K562 (cell line): ENCODE measurements around the gene FGF13. TPM values are rescaled to one million over a fixed set of nuclear protein-coding genes. Genes with fewer than 3 reads are reported as not detected.

ENCODE experiments used
- ATAC-seq: fragments of 200-7000 bp; cut with Tn5 transposase; 3 replicates; pipeline ENCODE4 v1.9.1; 2020; ENCODE audit warnings: moderate library complexity
- BruUV-seq: library from RNA; stranded (reverse); fragments of 400-500 nt; replicated peaks from 2 replicates; lab custom pipeline; 2021; lab: Mats Ljungman, UMichigan
- CTCF ChIA-PET: fragments of 300-600 bp; formaldehyde crosslinking; extraction: SDS; loops from one replicate; lab custom pipeline; 2021; ENCODE audit warnings: low intra/inter-chr PET ratio; lab: Yijun Ruan, JAX
- POLR2A ChIA-PET: fragments of 300-600, 350-650 bp; sonication (Branson Sonifier 250); formaldehyde crosslinking; extraction: SDS; loops from one replicate; lab custom pipeline; 2021; ENCODE audit warnings: antibody characterized with exemption, inconsistent platforms; lab: Yijun Ruan, JAX
- DNase-seq, 4 experiments: peaks; one replicate each; pipeline versions ENCODE4 v3.0.0 to v3.0.0-alpha.2; 2011 to 2018; ENCODE audit warnings: low spot score in 3 of 4, mixed read lengths in 3 of 4; ENCODE audit errors: extremely low read depth in 1 of 4
- FAIRE-seq: peaks from 2 replicates; lab custom pipeline; 2011; peaks lifted over from hg19 to GRCh38; lab: Jason Lieb, UNC
- H2AFZ ChIP-seq: 2 replicates; pipeline ENCODE4 v1.6.0; 2011; ENCODE audit warnings: low read depth, low read length, control low read depth, inconsistent platforms
- H3K27ac ChIP-seq: fragments of 200-600 bp; 3 replicates; pipeline ENCODE4 v1.8.0; 2011; ENCODE audit warnings: low read depth, mild to moderate bottlenecking, control low read depth, inconsistent platforms, low read length, moderate library complexity, mixed read lengths; ENCODE audit errors: extremely low read depth
- H3K27me3 ChIP-seq, 2 experiments: fragments of 300-600 bp in 1 of 2; 2 replicates in 1 of 2; 3 replicates in 1 of 2; pipeline versions ENCODE4 v1.6.0 to v1.8.0; 2011; ENCODE audit warnings: inconsistent platforms in 2 of 2, low read length in 2 of 2, mild to moderate bottlenecking in 1 of 2, mixed read lengths in 1 of 2, moderate library complexity in 1 of 2; ENCODE audit not compliant: control insufficient read depth in 2 of 2, insufficient read depth in 2 of 2
- H3K36me3 ChIP-seq: fragments of 300-600 bp; 3 replicates; pipeline ENCODE4 v1.8.0; 2011; ENCODE audit warnings: mild to moderate bottlenecking, low read length, inconsistent platforms; ENCODE audit not compliant: control insufficient read depth, insufficient read depth
- H3K4me1 ChIP-seq, 2 experiments: fragments of 200-600 bp in 1 of 2; replicated peaks in 1 of 2; 2 replicates in 1 of 2; 3 replicates in 1 of 2; pipeline versions ENCODE4 v1.5.1 to v1.8.0; 2011; ENCODE audit warnings: inconsistent platforms in 2 of 2, low read length in 2 of 2, mild to moderate bottlenecking in 1 of 2, mixed read lengths in 1 of 2, moderate library complexity in 1 of 2; ENCODE audit not compliant: control insufficient read depth in 2 of 2, insufficient read depth in 2 of 2
- H3K4me2 ChIP-seq: 2 replicates; pipeline ENCODE4 v1.6.1; 2011; ENCODE audit warnings: low read length, control low read depth, inconsistent platforms, mixed read lengths; ENCODE audit not compliant: insufficient read depth
- H3K4me3 ChIP-seq: fragments of 200-600 bp; sonication (generic), shearing (Covaris generic); 2 replicates; pipeline ENCODE4 v1.5.1; 2016; ENCODE audit warnings: control low read depth, inconsistent platforms
- H3K79me2 ChIP-seq: fragments of 200-600 bp; 3 replicates; pipeline ENCODE4 v1.8.0; 2011; ENCODE audit warnings: low read length, inconsistent platforms; ENCODE audit not compliant: control insufficient read depth, insufficient read depth
- H3K9ac ChIP-seq, 2 experiments: 2 replicates each; pipeline versions ENCODE4 v1.6.0 to v1.6.1; 2011; ENCODE audit warnings: low read depth in 2 of 2, low read length in 2 of 2, control low read depth in 1 of 2, inconsistent platforms in 1 of 2, mild to moderate bottlenecking in 1 of 2, mixed read lengths in 1 of 2; ENCODE audit not compliant: insufficient read depth in 1 of 2
- H3K9me1 ChIP-seq: one replicate; pipeline ENCODE4 v1.6.0; 2011; ENCODE audit warnings: inconsistent platforms, mild to moderate bottlenecking, low read length, moderate library complexity; ENCODE audit not compliant: control insufficient read depth, insufficient read depth
- H3K9me3 ChIP-seq: replicated peaks from 2 replicates; pipeline ENCODE4 v1.5.1; 2011; ENCODE audit warnings: low read depth, low read length, inconsistent platforms; ENCODE audit not compliant: control insufficient read depth, insufficient read depth
- H4K20me1 ChIP-seq: replicated peaks from 2 replicates; pipeline ENCODE4 v1.6.1; 2011; ENCODE audit warnings: low read length, inconsistent platforms, mixed read lengths; ENCODE audit not compliant: control insufficient read depth, insufficient read depth
- CLOCK ChIP-seq: fragments of 250-450 bp; sonication (Bioruptor Pico); IDR thresholded peaks from 2 replicates; pipeline ENCODE4 v1.4.0; 2020; ENCODE audit warnings: mild to moderate bottlenecking, moderate library complexity, borderline replicate concordance
- E2F1 ChIP-seq: sonication (generic); formaldehyde crosslinking; IDR thresholded peaks from 2 replicates; pipeline ENCODE4 v1.8.1; 2023; ENCODE audit warnings: mild to moderate bottlenecking, missing genetic modification reagents, moderate library complexity
- E2F6 ChIP-seq, 2 experiments: IDR thresholded peaks; 2 replicates each; pipeline ENCODE4 v1.6.1; 2011; ENCODE audit warnings: borderline replicate concordance in 1 of 2, control low read depth in 1 of 2, low read depth in 1 of 2, low read length in 1 of 2, mild to moderate bottlenecking in 1 of 2, mixed read lengths in 1 of 2, moderate library complexity in 1 of 2; ENCODE audit not compliant: insufficient read depth in 1 of 2, insufficient read length in 1 of 2, poor library complexity in 1 of 2, severe bottlenecking in 1 of 2; ENCODE audit errors: extremely low read depth in 1 of 2
- GATA2 ChIP-seq: sonication (generic); formaldehyde crosslinking; IDR thresholded peaks from 2 replicates; pipeline ENCODE4 v1.4.0; 2020; ENCODE audit warnings: mild to moderate bottlenecking, missing genetic modification reagents
- GTF2F1 ChIP-seq: IDR thresholded peaks from 2 replicates; pipeline ENCODE4 v1.6.1; 2011; ENCODE audit warnings: low read depth, low read length, improper control_type of control experiment
- L3MBTL2 ChIP-seq: fragments of 450-650 bp; IDR thresholded peaks from 2 replicates; pipeline ENCODE4 v1.6.1; 2016; ENCODE audit warnings: mild to moderate bottlenecking, moderate library complexity
- MTA2 ChIP-seq: fragments of 450-650 bp; IDR thresholded peaks from 2 replicates; pipeline ENCODE4 v1.6.1; 2016; ENCODE audit warnings: low read depth
- NKRF ChIP-seq: fragments of 450-650 bp; IDR thresholded peaks from 2 replicates; pipeline ENCODE4 v1.6.1; 2016; ENCODE audit warnings: borderline replicate concordance
- ZBTB5 ChIP-seq: fragments of 450-650 bp; IDR thresholded peaks from 2 replicates; pipeline ENCODE4 v1.6.1; 2017; ENCODE audit warnings: antibody characterized with exemption
- ZNF583 ChIP-seq: fragments of 250-450 bp; sonication (Bioruptor Pico); IDR thresholded peaks from 2 replicates; pipeline ENCODE4 v1.4.0; 2020
- ZNF785 ChIP-seq: fragments of 250-450 bp; sonication (Bioruptor Pico); IDR thresholded peaks from 2 replicates; pipeline ENCODE4 v1.4.0; 2020; ENCODE audit warnings: mild to moderate bottlenecking
- WGBS: fragments of 100-300 bp; shearing (Covaris generic); methylation state at CpG from one replicate; pipeline ENCODE4 v1.1.6; 2016; ENCODE audit warnings: low coverage, mixed read lengths; ENCODE audit not compliant: insufficient coverage; ENCODE audit errors: missing lambda C conversion rate; 5-methylcytosine and 5-hydroxymethylcytosine counted together
- in situ Hi-C: fragments of 300-500 bp; cut with MboI; formaldehyde crosslinking; loops from 4 replicates; pipeline ENCODE4 v1.15.0; 2018; ENCODE audit warnings: inconsistent platforms, mixed read lengths
- intact Hi-C: fragments of 100-400 bp; cut with micrococcal nuclease; formaldehyde crosslinking; loops from 2 replicates; pipeline ENCODE4 v1.14.2; 2022
- polyA plus RNA-seq, 8 experiments: library from polyadenylated mRNA; depleted of rRNA in 4 of 8; stranded (reverse) in 5 of 8; unstranded in 3 of 8; fragments of >200 nt; fragmentation: Nextera tagmentation in 2 of 8; fragmentation: Illumina TruSeq in 1 of 8; extraction: Ambion mirVana in 2 of 8; extraction: Trizol in 1 of 8; gene quantifications; 2 replicates each; pipeline versions ENCODE4 v1.2.1 to v1.2.3, GENCODE V29; 2011 to 2014; ENCODE audit warnings: inconsistent platforms in 1 of 8, missing spikeins in 1 of 8
- total RNA-seq, 7 experiments: library from RNA; depleted of rRNA in 6 of 7; stranded (reverse); fragments of >200 nt in 6 of 7; fragmentation: Illumina TruSeq in 2 of 7; extraction: Trizol in 2 of 7; gene quantifications; 2 replicates each; pipeline versions ENCODE4 v1.2.1 to v1.2.3, GENCODE V29; 2011 to 2021; ENCODE audit warnings: low replicate concordance in 1 of 7

The FGF13 gene
- total and polyA plus RNA-seq, 9 of the 15 experiments (the other 6 are each of a cell fraction or from before 2014, with no cell fraction given): 14.8 to 95.7 (median 60.8) TPM

GRCh38 chrX:138664016-138664415 is 47.5 kb downstream of the FGF13 start:
- CTCF ChIA-PET: no interaction called here
- Histone ChIP-seq H3K4me2 (no peak overlapping the region), H3K9me3 (no peaks in the 10 kb centered on the region), H4K20me1 (no peaks in the 10 kb centered on the region), H3K79me2 (no peaks in the 10 kb centered on the region), H3K36me3 (no peaks in the 10 kb centered on the region), H3K4me1 (no peaks in the 10 kb centered on the region)
- FAIRE-seq (no peak), DNase-seq (no peak)
- WGBS: 41% methylated on average over 3 of the region's 3 CpGs
- in situ Hi-C loops: no loop called here
- TF ChIP-seq GATA2 (CRISPR knock-in tag) (no peak), L3MBTL2 (no peak), ZNF785 (no peak), CLOCK (no peak), GTF2F1 (no peak), E2F6 (IDR thresholded peaks at IDR 0.05; ENCODE audit: borderline replicate concordance in 1 of 2, extremely low read depth in 1 of 2, insufficient read depth in 1 of 2, insufficient read length in 1 of 2, low read depth in 1 of 2, low read length in 1 of 2, poor library complexity in 1 of 2, severe bottlenecking in 1 of 2) (no peak), NKRF (no peak), MTA2 (no peak), ZBTB5 (no peak), ZNF583 (no peak), E2F1 (CRISPR knock-in tag) (no peak)
- TF ChIP-seq, all 486 proteins: peak for 0
- Histone ChIP-seq H3K27ac (no peak overlapping the region), H3K9me1 (no peaks in the 10 kb centered on the region), H3K27me3 (no peaks in the 10 kb centered on the region), H3K9ac (no peak overlapping the region), H2AFZ (no peak overlapping the region), H3K4me3 (no peak overlapping the region)
- ATAC-seq: no peak
- intact Hi-C loops: no loop called here
- no TSS peak for BruUV-seq
- POLR2A ChIA-PET: no interaction called here
